Measurements from ENCODE around the gene TNRC18.

The TNRC18 gene

DNA sequence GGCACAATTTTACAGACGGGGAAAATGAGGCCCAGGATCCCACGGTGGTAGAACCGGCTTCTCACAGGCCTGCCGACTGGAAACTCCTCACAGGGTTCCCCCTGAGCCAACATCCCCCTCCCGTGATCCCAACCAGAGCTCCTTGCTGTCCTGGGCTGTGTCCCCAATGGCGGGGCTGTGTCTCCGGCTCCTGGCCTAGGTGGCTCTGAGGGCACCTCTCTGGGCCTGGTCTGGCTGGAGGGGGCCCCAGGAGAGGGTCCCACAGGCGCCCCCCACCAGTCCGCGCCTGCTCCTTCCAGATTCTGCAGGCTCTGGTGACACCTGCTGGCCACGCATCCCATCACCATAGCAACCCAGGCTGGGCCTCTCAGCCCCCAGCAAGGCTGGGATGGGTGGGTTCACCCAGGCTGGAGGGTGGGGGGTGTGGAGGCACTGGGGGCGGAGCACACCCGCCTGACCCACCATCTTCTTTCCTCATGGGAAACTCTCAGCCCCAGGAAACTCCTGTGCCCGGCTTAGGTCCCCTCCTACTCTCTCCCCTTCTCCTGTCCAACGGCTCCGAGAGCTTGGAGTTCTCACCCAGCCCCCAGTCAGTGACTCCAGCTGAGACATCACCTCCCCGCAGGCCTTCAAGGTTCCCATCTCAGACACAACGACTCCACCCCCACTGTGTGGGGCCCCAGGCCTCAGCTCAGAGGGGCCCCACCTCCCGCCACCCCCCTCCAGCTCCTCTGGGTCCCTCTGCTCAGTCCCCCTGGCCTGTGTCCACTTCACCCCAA, 27.1 kb upstream of the TNRC18 start:
- peak; percentile 12 for DNase-seq (ENCODE audit: low read depth)

DNA sequence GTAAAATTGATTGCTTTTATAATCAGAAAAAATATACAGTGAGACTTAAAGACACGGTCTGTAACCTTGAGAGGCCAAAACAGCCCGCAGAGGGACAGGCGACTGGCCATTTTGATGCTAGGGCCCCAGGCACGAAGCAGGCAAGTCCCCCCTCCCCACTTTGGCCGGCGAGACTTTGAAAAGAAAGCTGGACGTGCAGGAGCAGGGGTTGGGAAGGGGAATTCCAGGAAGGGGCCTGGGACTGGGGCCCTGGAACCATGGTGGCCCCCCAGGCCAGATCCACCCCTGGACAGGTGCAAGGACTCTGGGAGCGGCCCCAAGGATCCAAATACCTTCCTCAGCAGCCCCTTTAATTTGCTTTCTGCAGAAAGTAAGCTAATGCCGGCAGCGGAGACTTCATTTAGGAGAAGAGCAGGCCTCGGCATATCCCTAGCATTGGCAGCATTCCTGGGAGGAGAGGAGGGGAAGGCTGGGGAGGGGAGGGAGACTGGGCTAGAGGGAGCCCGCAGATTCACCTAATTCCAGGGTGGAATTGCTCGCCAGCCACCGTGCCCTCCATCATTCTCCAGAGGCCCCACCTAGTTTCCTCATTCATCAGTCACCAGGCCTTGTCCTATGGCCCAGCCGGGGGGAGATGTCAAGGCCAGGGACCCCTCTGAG, 24.9 kb upstream of the TNRC18 start:
- no peak for DNase-seq (ENCODE audit: low read depth)

DNA sequence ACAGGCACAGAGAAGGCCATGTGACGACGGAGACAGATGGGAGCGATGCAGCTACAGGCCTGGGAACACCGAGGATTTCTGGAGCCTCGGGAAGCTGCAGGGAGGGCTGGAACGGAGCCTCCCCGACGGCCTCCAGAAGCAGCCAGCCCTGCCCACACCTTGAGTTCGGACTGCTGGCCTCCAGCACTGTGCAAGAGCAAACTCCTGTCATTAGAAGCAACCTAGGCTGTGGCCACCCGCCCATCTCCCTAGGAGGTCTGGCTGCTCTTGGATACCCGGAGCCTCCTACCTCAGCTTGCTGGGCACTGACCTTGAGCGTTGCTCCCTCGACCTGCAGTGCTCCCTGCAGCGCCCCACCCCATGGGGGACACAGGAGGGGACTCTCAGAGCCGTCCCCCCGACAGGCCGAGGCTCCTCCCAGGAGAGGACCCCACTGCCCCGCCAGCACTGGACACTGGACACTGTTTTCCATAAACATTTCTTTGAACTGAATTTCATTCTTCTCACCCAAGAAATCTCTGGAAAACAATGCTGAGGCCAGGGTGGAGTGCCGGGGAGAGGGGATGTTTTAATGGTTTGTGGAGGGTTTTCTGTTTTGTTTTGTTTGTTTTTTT, 22.5 kb upstream of the TNRC18 start:
- DNase-seq (ENCODE audit: low read depth): no peak

DNA sequence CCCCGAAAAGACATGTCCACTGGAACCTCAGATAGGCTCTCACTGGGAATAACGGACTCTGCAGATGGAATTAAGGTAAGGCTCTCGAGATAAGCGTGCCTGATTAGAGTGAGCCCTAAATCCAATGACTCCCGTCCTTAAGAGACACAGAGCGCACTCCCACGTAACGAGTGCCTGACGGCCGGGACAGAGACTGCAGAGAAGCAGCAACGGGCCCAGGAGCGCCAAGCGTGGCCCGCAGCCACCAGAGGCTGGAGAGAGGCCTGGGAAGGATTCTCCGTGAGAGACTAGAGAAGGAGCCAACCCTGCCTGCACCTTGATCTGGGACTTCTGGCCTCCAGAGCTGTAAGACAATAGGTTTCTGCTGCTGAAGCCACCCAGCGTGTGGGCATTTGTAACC, 20.0 kb upstream of the TNRC18 start:
- no peak for DNase-seq (ENCODE audit: low read depth)

DNA sequence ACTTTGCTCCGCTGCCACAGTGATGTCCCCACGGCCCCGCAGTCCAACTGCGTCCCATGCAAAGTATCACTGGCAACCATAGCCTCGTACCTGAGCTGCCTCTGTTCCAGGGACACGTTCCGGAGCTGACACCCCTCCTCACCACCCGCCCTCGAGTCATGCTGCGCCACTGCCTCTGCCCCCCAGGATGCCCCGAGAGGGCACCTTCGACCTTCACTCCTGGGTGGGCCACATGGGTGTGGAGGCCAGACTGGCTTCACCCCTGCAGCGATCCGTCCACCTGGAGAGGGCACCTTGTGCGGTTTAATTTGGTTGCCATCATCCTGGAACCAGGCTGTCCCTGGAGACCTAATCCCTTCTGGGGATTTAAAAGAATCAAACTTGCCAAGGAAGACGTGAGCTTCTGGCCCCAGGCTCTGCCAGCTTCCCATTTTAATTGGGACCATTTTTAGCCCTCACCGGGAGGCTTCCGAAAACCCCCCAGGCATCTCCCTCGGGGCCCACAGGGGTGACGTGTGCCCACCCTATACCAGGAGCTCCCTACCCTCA, 19.2 kb upstream of the TNRC18 start:
- no peak for DNase-seq (ENCODE audit: low read depth)

DNA sequence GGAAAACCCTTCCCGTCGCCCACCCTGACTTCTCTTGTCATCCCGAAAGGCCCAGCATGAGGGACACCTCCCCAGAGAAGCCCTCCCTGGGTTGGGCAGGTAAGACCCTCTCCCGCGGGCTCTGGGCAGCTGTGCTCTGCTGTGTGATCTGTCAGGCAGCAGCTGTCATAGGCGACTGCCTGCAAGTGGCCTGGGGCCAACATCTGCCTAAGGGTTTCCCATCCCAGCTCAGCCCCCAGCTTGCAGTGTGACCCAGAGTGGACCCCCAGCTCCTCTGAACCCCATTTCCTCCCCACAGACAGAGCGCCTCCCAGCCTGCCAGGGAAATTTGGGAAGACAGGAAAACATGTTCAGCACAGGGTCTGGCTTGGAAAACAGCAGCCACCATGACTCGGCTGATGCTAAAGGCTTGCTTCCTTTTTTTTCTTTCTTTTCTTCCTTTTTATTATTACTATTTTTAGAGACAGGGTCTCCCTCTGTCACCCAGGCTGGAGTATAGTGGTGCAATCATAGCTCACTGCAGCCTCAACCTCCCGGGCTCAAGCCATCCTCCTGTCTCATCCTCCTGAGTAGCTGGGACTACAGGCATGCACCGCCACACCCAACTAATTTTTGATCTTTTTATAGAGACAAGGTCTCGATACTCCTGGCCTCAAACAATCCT, 18.3 kb upstream of the TNRC18 start:
- DNase-seq (ENCODE audit: low read depth): no peak

DNA sequence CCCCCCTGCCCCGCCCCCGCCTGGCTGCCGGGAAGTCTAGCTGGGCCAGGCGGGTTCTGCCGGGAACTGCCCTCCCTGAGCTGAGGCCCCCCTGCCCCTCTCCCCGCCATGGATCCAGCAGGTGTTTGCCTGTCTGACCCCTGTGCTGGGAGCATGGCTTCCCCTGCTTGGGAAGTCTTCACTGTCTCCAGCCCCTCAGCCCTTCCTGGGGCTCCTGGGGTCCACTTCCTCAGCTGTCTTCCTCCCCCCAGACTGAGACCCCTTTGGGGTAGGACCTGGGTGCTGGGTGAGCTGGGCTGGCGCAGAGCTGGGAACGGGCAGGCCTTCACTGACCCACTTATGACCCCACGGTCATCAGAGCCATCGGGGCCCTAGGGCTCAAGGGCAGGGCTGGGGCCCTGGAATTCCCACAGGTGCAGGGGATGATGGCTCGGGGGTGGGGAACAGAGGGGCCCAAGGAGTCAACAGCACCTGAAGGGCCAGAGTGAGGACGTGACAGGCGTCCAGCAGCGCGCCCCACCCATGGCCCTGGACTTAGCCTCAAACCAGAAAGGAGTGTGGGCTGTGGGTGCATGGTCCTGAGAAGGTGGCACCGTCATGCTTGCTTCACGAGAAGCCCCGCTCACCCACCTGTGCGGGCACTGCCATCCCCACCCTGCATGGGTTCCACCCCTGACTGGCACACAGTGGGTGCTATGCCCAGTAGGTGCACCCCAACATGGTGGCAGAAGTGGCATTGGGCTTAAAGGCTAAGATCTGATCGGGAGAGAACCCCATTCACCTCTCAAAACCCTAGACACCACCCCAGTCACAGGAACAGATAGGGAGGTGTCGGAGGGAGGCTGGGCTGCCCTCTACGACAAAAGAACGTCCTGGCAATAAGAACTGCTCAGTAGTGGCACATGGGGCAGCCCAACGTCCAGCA, 16.2 kb upstream of the TNRC18 start:
- no peak for DNase-seq (ENCODE audit: low read depth)

DNA sequence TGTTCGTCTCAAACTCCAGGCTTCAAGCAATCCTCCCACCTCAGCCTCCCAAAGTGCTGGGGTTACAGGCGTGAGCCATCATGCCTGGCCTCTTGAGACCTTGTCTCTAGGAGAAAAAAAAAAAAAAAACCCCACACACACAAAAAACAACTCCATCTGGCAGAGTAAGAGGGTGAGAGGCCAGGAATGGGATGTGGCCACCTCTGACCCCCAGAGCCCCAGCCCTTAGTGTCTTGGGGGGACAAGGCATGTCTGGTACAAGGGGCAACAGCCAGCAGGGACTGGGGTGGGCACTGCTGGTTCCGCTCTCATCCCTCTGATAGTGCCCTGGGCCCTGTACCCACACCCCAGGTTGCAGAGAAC, 15.6 kb upstream of the TNRC18 start:
- no peak for DNase-seq (ENCODE audit: low read depth)

DNA sequence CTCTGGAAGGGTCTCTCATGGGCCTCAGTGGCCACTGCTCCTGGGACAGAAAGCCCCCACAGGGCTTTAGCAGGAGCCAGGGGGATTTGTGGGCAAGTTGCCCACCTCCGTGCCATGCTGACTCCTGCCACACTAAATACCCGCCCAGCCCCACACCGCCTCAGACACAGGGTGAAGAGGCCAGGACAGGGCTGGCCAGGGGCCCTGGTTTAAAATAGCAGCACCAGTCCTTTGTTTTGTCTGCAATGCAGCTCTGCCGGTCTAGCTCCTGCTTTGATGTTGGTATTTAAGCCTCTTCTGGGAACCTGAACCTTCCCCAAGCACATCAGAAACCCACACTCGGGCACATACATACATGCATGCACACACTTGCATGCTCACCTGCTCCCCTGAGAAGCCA, 14.4 kb upstream of the TNRC18 start:
- DNase-seq (ENCODE audit: low read depth): no peak

DNA sequence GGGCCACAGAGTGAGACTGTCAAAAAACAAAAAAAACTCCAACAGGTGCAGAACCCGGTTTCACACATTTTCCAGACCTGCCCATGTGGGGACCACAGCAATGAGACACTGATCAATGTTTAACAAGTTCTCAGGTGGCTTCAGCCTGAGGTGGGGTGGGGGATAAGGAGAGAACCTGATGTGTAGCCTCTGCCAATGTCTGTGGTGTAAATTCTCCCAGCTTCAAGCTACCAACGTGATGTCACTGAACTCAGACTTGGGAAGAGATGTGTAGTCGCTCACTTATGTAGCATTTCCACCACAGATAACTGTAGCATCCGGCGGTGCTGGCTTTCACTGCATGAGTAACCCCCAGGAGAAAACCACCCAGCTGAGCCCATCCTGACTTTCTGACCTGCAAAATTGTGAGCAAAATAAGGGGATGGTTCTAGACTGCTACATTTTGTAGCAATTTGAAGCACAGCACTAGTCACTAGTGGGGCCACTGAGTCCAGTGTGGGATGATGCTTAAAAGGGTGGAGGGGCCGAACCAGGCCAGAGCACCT, 13.8 kb upstream of the TNRC18 start:
- no peak for DNase-seq (ENCODE audit: low read depth)

DNA sequence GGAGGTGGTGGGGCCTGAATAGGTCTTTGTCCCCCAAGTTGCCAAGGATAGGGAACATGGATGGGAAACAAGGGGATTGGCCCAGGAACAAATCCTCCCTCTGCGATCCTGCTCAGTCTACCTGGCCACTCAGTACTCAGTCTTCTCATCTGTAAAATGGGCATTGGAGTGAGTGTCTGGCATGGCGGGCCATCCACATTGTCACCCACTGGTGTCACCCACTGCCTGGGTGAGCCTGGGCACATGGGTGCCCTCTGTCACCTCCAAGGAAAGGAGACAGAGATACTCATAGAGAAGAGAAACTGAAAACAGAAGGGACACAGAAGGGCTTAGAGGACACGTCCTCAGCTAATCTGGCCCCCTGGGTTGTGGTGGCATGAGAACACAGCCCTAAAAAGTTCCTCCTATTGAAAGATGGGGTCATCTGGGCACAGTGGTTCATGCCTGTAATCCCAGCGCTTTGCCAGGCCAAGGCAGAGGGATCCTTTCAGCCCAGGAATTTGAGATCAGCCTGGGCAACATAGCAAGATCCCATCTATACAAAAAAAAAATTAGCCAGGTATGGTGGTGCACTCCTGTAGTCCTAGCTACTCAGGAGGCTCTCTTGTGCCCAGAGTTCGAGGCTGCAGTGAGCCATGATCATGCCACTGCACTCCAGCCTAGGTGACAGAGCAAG, 12.5 kb upstream of the TNRC18 start:
- DNase-seq (ENCODE audit: low read depth): no peak

DNA sequence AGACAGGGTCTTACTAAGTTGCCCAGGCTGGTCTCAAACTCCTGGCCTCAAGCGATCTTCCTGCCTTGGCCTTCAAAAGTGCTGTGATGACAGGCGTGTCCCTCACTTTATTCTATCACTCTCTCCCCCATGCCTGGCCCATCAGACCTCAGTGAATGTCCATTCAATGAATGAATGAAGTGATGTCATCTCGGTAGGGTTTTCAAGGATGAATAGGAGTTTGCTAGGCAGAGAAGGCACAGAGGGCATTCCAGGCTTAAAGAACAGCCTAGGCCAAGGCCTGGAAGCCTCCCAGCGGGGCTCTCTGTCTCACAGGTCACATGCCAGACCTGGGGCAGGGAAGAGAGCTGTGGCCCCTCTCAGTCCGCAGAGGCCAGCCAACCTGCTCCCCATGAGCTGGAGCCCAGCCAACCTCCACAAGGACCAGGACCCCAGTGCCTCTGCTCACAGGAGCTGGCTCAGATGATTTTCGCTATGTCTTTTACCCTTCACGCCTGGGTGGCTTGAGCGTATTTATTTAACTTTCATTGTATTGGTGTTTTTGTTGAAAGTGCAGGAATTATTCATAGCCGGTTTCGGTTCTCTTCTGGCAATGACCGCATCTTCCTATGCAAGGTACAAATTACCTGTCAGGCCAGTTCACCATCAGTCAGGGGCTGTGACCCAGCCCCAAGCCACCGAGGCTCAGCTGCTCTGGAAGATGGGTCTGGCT, 11.8 kb upstream of the TNRC18 start:
- DNase-seq (ENCODE audit: low read depth): no peak

DNA sequence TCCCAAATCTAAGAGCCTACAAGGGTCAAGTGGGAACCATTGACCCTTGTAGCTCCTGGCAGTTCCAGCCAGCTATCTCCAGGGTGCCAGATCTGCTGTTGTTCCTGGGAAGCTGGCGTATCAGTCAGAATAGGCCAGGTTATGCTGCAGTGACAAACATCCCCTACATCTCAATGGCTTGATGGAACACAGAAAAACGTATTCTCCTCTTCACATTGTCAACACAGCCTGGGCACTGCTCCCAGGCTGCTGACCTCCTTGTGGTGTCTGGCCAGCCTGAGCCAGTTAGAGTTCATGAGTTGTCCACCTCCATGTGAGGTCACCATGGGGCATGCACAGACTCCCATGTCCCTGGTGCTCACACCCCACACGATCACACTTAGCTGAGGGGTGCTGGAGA, 9.5 kb upstream of the TNRC18 start:
- no peak for DNase-seq (ENCODE audit: low read depth)

DNA sequence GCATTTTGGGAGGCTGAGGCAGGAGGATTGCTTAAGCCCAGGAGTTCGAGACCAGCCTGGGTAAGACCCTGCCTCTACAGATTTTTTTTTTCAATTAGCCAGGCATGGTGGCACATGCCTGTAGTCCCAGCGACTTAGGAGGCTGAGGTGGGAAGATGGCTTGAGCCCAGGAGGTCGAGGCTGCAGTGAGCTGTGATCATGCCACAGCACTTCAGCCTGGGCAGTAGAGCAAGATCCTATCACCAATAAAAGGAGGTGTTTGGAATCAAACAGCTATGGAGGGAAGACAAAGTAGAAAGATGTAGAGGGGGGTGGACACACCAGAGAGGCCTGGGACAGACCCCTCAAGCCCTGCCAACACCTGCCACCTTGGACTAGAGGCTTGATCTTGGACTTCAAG, 9.1 kb upstream of the TNRC18 start:
- DNase-seq (ENCODE audit: low read depth): no peak

DNA sequence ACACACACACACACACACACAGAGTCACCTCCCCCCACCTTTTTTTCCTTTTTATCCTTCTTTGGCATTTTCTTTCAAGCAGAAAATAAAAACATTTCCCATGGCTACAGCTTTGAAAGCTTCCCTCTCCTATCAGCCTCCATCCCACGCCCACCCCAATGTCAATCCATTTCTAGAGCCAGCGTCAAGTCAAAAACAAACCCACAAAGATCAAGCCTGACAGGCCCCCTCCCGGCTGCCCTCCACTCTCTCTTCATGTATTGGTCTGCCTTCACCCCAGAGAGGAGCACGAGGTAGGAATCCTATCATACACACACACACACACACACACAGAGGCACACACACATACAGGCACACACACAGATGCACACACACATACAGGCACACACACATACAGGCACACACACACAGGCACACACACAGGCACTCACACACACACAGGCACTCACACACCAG, 8.0 kb upstream of the TNRC18 start:
- no peak for DNase-seq (ENCODE audit: low read depth)

DNA sequence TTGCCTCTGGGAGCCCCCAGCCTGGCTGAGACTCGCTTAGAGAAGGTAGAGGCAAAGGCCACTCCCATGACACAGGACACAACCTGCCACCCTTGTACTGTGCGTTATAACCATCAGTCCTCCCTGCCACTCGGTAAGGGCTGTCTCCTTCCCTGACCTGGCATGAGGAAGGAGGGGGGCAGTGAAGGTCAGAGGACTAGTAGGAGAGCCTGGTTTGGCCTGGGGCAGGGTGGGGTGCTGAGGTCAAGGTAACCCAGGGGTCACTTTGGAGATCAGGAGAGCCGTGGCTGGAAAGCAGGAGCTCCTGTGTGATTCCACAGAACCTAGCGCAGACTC, 6.9 kb upstream of the TNRC18 start:
- DNase-seq (ENCODE audit: low read depth): no peak

DNA sequence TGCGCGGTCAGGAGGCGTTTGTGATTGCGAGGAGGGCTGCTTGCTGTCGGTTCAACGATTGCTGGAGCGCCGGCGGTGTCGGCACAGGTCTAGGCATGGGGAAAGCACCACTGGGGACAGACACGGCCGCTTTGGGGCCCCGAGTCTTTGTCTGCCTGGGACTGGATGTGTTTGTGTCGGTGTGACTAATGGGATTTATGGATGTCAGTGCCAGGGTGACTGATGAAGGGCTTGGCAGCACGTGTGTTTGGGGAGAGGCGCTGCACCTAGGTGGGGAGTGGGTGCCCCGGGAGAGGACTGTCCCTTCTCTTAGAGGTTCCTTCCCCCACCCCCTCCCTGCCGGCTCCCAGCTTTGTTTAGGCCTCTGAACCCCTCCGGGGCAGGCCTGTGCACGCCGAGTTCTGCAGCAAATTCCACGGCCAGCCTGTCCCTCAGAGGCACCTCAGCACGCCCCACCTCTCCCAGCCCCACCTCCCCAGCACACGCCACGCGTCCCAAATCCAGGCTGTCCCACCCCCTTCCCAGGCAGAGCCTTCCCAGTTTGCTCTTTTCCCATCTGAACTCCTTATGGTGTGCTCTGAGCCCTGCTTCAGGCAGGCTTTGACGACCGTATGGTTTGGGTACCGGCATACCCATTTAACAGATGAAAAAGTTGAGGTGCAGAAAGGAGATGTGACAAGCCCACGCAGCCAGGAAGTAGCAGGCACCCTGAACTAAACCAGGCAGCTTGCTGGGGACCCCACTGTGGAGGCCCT, 6.4 kb upstream of the TNRC18 start:
- DNase-seq (ENCODE audit: low read depth): no peak

DNA sequence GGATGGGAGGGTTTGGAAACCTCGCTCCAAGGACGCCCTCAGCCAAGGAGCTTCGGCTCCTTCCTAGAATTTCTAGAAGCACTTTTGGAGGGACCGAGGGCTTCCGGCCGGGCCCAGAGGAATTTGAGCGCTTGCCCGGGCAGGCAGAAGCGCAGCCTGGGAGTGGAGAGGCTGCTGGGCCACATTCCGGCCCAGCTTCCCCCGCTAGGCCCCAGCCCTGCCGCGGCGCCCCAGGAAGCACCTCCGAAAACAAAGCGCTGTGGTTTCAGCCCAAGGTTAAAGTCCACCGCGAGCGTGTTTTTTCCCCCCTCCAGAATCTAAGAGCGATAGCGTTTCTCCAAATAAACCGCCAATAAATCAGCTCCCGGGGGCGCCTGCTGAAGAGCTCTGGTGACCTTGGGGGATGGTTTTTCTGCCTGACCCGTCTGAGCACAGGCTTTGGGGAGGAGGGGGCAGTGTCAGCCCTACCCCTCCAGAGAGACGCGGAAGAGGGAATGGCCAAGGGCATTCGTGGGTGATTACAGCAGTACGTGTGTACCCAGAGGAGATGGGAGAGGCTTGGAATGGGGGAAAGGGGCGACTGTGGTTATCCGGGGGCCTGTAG, 5.7 kb upstream of the TNRC18 start:
- DNase-seq (ENCODE audit: low read depth): no peak

All from stimulated activated CD4-positive, alpha-beta T cell treated with anti-CD3 and anti-CD28 coated beads, Interleukin-2, amount 100 ng/mL, for 4 hours (primary cell).